Measurements from ENCODE around the gene HOXD10.

Gene HOXD10

DNA sequence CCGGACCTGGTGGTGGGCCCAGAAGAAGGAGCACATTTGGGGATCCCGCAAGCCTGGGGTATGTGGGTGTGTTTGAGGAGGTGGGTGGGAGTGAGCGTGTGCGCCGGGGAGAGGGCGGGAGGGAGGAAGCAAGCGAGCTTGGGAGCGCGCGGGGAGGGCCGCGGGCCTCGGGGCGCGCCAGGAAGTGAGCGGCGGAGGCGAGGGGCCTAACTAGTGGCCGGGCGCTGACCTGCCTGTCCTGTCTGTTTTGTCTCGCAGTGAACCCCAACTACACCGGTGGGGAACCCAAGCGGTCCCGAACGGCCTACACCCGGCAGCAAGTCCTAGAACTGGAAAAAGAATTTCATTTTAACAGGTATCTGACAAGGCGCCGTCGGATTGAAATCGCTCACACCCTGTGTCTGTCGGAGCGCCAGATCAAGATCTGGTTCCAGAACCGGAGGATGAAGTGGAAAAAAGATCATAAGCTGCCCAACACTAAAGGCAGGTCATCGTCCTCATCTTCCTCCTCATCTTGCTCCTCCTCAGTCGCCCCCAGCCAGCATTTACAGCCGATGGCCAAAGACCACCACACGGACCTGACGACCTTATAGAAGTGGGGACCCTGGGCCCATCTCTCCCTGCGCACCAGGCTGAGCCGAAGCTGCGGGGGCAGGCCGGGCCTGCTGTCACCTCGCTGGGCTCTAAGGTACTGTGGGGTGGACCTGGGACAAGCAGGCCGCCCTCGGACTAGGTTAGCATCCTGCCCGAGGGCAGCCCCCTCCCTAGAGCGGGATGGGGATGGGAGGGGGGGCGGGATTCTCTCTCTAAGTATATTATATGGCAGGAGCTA lies 36.0 kb downstream of the HOXD10 start:
- no peak for ATAC-seq (ENCODE audit: low read depth)
- Histone ChIP-seq H3K9me3 (ENCODE audit: severe bottlenecking) (no peaks in the 10 kb centered on the region), H3K27me3 (ENCODE audit: insufficient read depth, poor library complexity, severe bottlenecking) (peaks cover 3% of the 10 kb centered on the region), H3K4me1 (ENCODE audit: insufficient read depth, poor library complexity, severe bottlenecking) (no peaks in the 10 kb centered on the region), H3K36me3 (ENCODE audit: low read depth) (no peaks in the 10 kb centered on the region), H3K27ac (ENCODE audit: poor library complexity, severe bottlenecking) (no peak overlapping the region), H3K4me3 (ENCODE audit: severe bottlenecking) (no peak overlapping the region)
- no peak for DNase-seq (ENCODE audit: low spot score)
- TF ChIP-seq, protein P1, sequence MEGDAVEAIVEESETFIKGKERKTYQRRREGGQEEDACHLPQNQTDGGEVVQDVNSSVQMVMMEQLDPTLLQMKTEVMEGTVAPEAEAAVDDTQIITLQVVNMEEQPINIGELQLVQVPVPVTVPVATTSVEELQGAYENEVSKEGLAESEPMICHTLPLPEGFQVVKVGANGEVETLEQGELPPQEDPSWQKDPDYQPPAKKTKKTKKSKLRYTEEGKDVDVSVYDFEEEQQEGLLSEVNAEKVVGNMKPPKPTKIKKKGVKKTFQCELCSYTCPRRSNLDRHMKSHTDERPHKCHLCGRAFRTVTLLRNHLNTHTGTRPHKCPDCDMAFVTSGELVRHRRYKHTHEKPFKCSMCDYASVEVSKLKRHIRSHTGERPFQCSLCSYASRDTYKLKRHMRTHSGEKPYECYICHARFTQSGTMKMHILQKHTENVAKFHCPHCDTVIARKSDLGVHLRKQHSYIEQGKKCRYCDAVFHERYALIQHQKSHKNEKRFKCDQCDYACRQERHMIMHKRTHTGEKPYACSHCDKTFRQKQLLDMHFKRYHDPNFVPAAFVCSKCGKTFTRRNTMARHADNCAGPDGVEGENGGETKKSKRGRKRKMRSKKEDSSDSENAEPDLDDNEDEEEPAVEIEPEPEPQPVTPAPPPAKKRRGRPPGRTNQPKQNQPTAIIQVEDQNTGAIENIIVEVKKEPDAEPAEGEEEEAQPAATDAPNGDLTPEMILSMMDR (IDR thresholded peaks at IDR 0.05; ENCODE audit: poor library complexity, severe bottlenecking), result no peak

DNA sequence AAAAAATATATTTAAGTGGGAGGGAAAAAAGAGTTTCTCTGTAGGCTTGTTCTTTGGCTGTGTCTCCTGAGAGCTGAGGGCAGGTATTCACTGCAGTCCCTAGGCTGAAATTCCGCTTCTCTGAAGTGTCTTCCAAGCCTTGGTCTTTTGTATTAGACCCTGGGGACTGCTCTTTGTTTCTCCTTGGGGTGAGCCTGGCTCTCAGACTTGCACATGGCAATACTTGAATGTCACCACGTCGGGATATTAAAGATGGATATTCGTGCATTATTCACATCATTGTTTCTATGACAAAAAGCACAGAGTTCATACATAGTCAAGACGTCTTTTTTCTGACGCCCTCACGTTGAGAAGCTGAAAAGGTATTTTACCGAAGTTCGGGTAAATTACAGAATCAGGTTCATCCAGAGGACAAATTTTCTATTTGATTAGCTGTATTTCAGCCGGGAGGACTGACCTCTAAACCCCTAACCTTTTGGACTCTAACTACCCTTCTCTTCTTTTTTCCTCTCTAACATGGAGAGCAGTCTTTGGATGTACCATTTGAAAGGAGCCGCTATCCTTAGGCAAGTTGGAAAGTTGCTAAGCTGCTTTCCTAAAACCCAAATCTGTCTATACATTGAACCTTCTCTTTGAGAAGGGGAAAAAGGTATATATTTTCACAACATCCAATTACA lies 38.1 kb downstream of the HOXD10 start:
- TF ChIP-seq, protein P1 (IDR thresholded peaks at IDR 0.05; ENCODE audit: poor library complexity, severe bottlenecking), result no peak
- ATAC-seq (ENCODE audit: low read depth), result no peak
- no peaks in the 10 kb centered on the region for H3K4me1 ChIP-seq (ENCODE audit: insufficient read depth, poor library complexity, severe bottlenecking)
- H3K27ac ChIP-seq (ENCODE audit: poor library complexity, severe bottlenecking), result no peak overlapping the region
- no peak for DNase-seq (ENCODE audit: low spot score)
- H3K27me3 ChIP-seq (ENCODE audit: insufficient read depth, poor library complexity, severe bottlenecking), result peaks cover 15% of the 10 kb centered on the region
- H3K36me3 ChIP-seq (ENCODE audit: low read depth), result no peaks in the 10 kb centered on the region
- H3K4me3 ChIP-seq (ENCODE audit: severe bottlenecking), result no peak overlapping the region
- no peaks in the 10 kb centered on the region for H3K9me3 ChIP-seq (ENCODE audit: severe bottlenecking)

- Histone ChIP-seq H3K4me3 (ENCODE audit: severe bottlenecking) (no peak overlapping the region), H3K36me3 (ENCODE audit: low read depth) (no peaks in the 10 kb centered on the region), H3K9me3 (ENCODE audit: severe bottlenecking) (no peaks in the 10 kb centered on the region), H3K27me3 (ENCODE audit: insufficient read depth, poor library complexity, severe bottlenecking) (peaks cover 23% of the 10 kb centered on the region), H3K27ac (ENCODE audit: poor library complexity, severe bottlenecking) (no peak overlapping the region), H3K4me1 (ENCODE audit: insufficient read depth, poor library complexity, severe bottlenecking) (no peaks in the 10 kb centered on the region)
- DNase-seq (ENCODE audit: low spot score) (no peak), ATAC-seq (ENCODE audit: low read depth) (no peak)
- TF ChIP-seq, protein P1 (IDR thresholded peaks at IDR 0.05; ENCODE audit: poor library complexity, severe bottlenecking), result no peak
Measured at GRCh38 chr2:176155356-176156044, 38.9 kb downstream of the HOXD10 start.

- Histone ChIP-seq H3K4me3 (ENCODE audit: severe bottlenecking) (no peak overlapping the region), H3K9me3 (ENCODE audit: severe bottlenecking) (no peaks in the 10 kb centered on the region), H3K27me3 (ENCODE audit: insufficient read depth, poor library complexity, severe bottlenecking) (peaks cover 31% of the 10 kb centered on the region), H3K36me3 (ENCODE audit: low read depth) (no peaks in the 10 kb centered on the region), H3K27ac (ENCODE audit: poor library complexity, severe bottlenecking) (no peak overlapping the region), H3K4me1 (ENCODE audit: insufficient read depth, poor library complexity, severe bottlenecking) (no peaks in the 10 kb centered on the region)
- no peak for DNase-seq (ENCODE audit: low spot score)
- TF ChIP-seq, protein P1 (IDR thresholded peaks at IDR 0.05; ENCODE audit: poor library complexity, severe bottlenecking), result no peak
- no peak for ATAC-seq (ENCODE audit: low read depth)
Measured at GRCh38 chr2:176156301-176156806, 39.8 kb downstream of the HOXD10 start.

Measured in RWPE2 (cell line).